GM21423 (cell line): ENCODE results near the gene BRINP2.

ENCODE experiments used
- ATAC-seq: cut with Tn5 transposase; IDR thresholded peaks from one replicate; pipeline ENCODE4 v1.9.1; 2021; ENCODE audit warnings: mild to moderate bottlenecking, moderate library complexity; ENCODE audit not compliant: unreplicated experiment

BRINP2 gene

DNA sequence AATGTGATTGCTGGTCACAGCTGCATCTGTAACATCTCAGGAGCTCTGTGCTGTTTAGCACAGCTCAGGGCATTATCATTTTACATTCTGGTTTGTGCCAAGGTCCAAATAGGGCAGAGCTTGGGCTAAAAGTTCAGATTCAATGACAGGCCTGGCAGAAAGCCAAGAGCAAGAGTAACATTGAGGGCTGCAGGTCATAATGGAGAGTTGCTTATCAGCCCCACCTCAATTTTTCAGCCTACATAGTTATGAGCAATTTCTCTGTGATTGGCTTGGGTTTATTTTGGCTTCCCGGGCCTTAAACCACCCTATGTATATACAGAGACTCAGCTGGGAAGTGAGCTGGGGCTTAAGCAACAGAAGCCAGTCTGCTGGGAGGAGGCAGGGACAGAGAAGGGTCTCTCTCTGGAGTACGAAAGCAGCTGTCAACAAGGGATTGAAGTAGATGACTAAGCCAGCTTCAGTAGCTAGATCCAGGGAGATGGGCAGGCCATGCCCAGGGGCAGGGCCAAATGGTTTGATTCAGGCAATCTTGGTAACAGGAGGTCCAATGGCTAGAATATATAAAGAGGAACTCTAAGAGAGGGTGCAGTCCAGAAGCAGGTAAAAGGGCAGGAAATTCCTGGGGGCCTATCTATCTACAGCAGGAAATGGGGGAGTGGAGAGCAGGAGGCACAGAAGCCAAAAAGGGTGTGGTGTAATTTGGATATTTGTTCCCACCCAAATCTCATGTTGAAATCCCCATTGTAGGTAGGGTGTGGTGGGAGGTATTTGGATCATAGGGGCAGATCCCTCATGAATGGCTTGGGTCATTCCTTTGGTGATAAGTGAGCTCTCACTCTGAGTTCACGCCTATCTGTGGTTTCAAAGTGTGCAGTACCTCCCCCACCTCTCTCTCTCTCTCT, 49.0 kb downstream of the BRINP2 start:
- ATAC-seq = no peak

DNA sequence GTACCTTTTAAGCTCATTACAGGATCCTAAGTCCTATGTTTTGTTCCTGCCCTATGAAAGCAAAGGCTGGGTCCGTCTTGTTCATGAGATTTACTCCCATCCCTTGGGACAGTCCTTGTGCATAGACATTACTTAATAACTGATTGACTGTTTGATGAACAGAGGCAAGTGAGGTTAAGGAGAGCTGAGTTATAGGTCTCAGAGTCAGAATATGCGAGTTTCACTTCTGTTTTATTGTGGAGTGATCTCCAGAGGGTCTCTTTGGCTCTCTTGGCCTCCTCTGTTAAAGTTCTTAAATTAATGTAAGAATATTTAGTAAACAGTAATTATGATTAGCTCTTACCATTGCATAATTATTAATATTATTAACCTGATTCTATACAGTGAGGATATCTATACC, 52.6 kb downstream of the BRINP2 start:
- ATAC-seq = no peak

DNA sequence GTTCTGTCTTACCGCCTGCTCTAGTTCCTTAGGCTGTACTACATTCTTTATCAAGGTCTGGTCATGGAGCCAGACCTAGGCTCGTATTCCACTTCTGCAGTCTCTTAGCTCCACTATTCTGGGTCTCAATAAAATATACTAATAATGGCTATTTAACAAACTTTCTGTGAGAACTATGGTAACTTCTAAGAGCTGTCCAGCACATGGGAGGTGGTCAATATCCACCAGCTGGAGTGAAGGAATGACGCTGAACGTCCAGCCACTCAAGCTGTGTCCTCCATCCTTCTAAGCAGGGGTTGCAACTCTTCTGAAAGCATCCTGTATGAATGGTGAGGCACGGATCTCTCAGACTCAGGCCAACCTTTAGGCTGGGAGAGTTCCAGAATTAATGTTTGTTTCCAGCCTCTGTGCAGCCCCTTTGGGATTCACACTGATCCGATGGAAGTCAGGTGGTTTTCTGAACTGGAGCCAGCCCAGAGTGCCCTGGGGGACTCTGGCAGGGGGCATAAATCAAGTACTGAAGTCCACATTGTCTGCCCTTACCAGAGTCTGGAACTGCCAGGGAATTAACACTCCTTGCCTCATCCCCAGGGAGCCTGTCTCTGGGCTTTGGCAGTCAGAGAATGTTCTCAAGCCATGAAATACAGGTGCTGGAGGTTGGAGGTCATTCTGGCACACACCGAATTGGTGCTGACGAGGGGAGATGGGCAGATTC, 57.4 kb downstream of the BRINP2 start:
- no peak for ATAC-seq

DNA sequence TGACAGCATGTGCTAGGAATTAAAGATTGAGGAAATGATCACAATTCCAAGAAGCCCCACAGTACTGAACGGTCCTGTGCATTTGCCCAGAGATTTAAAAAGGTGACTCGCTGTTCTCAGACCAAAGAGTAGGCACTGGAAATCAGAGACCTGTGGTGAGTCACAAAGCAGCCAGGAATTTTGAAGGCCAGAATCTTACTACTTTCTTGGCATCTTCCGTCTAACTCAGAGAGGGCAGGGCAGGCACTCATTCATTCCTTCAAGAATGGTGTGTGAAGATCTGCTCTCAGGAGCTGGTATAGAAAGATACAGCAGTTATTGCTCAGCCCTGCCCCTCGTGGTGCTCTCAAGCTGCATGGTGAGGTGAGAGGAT, 57.9 kb downstream of the BRINP2 start:
- ATAC-seq = no peak

DNA sequence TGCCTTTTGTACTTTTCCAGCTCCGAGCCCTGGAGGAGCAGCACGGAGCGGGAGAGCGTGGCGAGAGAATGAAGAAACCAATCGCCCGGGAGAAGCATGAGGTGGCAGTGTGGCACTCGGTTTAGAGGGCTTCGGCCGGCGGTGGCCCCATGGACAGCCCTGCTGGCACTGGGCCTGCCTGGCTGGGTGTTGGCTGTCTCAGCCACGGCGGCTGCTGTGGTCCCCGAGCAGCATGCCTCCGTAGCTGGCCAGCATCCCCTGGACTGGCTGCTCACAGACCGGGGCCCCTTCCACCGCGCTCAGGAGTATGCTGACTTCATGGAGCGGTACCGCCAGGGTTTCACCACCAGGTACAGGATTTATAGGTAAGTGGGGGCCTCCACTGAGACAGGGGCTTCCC, 59.0 kb downstream of the BRINP2 start:
- no peak for ATAC-seq

DNA sequence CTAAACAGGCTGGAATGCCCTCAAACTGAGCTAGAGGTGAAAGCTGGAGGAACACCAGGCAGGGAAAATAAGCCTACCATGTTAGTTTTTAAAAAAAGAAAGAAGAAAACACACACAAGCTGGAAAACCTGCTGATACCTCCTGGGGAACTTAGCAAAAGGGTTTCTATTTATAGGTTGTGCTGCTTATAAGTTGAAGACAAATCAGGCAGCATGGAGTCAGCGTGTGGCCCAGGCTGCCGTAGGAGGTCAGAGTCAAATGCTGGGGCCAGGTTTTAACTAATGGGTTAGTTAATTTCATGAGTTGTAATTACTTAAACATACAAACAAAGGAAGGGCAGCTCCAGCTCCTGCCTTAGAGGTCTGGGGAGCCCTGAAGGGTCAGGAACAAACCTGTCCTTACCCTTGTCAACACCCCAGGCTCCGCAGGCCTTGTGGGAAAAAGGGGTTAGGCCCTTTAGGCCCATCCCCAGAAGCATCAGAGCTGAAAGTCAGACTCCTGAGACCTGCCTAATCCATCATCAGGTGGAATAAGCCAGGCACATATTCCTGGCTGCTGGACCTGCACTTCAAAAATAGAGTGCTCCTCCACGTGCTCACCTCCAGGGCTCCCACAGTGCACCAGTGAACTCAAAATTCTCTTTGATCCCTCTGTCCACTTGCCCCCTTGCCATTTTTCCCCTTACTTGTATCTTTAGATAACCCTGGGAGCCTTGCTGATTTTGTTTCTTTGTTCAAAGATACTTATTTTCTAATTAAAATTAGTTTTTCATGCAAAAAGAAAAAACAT, 59.7 kb downstream of the BRINP2 start:
- no peak for ATAC-seq

DNA sequence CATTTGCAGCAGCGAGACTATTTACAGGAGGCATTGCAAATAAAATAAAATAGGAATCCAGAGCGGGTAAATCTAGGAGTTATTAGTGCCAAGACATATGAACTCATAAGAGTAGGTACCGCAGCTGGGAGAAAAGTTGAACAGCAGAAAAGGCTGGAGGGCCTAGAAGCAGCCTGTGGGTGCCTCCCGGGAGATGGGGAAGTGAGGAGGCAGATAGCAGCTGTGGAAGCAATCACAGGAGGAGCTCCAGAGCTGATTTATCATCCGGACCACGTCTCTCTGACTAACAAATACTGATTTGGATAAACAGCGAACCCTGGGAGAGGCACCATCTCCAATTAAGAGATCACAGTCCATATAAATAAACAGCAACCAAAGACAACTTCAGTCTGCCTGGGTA, 64.6 kb downstream of the BRINP2 start:
- no peak for ATAC-seq

DNA sequence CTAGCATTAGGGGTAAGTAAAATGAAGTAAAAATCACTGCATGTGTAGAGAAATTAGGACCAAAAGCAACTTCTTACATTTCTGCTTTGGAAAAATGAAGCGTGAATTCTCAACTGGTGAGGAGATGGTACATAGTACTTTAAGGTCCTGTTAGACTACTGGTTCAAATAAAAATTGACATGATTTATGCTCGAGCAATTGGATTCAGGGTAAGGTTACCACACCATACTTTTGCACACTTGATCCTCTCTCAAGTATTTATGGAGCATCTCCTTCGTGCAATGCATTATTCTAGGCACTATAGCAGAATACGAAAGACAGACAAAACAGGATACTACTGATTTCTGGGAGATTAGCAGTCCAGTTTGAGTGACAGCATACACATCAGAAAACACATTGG, 66.2 kb downstream of the BRINP2 start:
- ATAC-seq = no peak

DNA sequence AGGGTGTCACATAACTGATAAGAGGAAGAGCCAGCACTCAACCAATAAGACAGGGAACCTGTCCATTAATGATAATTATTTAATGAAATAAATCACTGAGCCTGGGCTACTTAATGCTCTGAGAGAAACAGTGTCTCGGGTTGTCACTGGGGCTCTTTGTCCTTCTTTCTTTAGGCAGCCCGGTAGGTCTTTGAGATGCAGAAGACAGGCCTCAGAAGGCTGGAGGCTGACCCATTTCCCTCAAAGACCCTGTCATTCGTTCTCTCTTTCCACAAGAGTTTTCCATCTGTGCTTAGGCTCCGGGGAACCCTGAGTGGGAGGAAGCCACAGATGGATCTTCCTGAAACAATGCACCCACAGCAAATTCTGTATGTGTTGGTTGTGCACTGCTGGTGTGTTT, 68.2 kb downstream of the BRINP2 start:
- no peak for ATAC-seq

DNA sequence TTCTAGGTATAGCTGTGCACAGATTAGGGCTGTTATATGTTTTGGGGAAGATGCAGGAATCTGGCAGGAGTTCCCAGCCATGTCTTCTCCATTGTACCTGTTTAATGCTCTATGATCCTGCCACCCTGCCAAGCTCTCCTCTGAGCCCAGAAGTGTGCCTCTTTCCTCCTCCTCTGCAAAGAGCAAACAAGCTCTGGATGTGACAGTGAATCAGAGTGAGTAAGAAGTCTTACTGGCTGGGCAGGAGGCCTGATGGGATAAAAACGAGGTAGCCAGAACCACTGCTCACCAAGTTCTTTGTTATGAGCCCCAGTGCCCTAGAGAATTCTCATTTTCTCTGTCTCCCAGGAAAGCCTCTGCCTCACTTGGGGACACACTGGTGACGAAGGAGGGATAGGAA, 69.0 kb downstream of the BRINP2 start:
- no peak for ATAC-seq

DNA sequence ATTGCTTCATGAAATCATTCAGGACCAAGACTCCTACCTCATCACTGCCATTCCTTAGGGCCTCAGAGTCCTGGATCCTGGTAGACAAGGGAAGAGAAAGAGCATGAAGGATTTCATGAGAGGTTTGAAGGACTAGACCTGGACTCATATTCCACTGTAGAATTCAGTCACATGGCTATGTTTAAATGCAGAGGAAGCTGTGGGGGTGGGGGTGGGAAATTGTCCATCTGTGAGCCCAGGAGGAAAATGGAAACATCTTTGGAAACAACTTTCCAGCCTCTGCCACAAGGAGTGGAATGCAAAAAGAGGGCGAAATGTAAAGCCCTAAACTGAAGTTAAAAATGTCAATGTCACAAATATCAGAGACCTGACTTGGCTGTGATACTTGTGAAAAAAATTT, 73.0 kb downstream of the BRINP2 start:
- ATAC-seq = no peak

DNA sequence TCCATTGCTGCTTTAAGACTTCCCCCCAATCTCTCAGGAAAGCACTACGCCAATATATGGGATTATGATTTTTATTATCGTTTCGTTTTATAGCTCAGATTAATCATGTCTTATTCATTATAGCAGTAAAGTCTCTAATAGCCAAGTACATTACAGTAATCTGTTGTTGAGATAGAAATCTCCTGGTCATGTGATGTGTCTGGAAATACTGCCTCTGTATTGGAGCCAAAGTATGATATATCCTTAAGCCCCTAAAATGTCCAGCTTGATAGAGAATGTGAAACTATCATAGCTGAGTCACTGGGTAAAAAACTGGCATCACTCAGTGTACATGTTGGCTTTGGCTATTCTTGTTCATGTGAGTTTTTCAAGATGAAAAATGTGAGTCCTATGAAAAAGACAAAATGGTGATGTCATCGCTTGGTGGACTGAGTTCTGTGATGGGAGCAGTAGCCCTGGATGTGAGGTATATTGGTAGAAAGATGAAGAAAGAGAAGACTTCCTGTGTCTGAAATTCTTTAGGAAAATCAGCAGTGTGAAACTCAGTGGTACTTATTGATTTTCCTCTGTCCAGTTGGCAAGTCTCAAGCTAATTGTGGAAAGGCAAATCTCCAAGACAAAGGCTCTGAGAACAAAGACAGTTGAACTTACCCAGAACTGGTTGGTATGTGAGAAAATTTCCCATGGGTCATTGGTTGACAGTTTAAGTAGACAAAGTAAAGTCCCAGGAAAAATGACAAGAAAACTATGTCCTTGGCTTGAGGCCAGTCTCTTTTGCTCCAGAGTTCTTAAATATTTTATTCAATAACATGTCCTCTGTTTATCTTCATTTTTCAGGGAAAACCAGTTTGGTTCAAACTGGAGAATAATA, 76.2 kb downstream of the BRINP2 start:
- ATAC-seq = no peak

DNA sequence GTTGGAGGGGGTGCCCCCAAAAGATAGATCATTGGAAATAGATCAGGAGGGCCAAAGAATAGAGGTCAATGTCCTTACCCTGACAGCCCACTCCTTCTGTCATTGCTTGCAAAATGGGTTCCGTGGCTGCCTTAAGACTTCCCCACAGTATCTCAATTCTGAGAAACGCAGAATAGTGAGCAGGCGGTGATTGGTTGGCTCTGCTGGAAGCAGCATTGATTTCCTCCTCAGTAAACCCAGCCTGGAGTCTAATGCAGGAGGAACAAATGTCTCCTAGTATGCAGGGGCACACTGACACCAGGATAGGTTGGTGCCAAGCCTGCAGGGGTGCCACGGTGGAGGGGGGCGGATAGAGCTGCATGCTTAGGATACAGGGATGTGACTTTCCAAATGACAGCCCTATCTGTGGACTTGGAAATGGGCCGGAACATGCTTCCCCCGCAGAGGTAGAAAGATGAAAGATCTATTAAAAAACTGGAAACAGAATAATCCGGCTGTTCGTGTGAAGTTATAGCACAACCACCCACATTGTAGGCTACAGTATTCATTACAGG, 76.9 kb downstream of the BRINP2 start:
- ATAC-seq = no peak

DNA sequence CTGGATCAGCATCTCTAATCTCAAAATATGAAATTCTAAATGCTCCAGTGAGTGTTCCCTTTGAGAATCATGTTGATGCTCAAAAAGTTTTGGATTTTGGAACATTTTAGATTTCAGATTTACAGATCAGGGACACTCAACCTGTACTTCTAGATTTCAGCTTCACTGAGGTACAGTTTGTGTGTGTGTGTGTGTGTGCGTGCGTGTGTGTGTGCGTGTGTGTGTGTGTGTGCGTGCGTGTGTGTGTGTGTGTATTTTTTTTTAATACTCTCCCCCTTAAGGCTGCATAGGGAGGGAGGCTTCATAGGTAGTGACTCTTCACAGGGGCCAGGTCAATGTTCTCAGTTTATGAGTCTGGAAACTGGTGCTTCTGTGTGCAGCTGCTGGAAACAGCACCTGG, 77.5 kb downstream of the BRINP2 start:
- ATAC-seq = no peak

DNA sequence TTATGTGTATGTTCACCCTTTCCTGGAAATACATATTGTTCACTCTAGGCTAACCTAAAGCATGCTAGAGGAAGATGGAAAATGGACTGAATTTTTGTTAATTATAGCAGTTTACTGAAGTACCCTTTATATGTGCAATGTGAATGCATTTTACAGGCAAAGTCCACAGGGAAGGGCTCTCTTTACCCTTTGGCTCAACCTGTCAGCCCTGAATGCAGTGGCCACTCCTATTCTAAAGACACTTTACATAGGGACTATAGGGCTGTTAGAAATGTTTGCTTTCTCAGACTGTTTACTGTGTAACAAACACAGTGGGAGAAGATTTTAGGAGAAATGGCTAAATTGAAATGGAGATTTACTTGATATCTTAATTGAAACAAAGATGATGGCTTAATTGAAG, 78.5 kb downstream of the BRINP2 start:
- ATAC-seq = no peak

DNA sequence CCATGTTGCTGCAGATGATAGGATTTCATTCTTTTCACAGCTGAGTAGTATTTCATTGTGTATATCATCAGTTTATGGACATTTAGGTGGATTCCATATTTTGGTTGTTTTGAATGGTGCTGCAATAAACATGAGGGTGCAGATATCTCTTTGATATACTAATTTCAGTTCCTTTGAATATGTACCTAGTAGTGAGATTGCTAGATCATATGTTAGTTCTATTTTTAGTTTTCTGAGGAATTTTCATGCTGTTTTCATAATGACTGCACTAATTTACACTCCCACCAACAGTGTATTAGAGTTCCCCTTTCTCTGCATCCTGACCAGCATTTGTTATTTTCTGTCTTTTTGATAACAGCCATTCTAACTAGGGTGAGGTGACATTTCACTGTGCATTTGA, 82.1 kb downstream of the BRINP2 start:
- ATAC-seq = no peak

DNA sequence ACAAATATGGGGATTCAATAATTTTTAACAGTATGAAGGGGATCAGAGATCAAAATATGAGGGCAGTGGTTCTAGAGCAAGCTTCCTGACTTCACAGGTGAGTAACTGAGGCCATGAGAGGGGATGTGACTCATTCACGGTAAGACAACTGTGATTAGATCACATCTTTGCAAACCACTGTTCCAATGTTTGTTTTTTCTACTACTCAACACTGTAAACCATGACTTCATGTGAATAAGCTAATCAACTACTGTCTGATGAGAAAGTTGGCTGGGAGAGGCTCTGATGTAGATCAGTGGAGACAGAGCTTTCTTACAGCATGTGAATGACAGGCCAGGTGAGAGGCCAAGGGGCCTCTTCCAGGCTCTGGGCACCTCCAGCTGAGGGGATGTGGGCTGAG, 84.7 kb downstream of the BRINP2 start:
- no peak for ATAC-seq

DNA sequence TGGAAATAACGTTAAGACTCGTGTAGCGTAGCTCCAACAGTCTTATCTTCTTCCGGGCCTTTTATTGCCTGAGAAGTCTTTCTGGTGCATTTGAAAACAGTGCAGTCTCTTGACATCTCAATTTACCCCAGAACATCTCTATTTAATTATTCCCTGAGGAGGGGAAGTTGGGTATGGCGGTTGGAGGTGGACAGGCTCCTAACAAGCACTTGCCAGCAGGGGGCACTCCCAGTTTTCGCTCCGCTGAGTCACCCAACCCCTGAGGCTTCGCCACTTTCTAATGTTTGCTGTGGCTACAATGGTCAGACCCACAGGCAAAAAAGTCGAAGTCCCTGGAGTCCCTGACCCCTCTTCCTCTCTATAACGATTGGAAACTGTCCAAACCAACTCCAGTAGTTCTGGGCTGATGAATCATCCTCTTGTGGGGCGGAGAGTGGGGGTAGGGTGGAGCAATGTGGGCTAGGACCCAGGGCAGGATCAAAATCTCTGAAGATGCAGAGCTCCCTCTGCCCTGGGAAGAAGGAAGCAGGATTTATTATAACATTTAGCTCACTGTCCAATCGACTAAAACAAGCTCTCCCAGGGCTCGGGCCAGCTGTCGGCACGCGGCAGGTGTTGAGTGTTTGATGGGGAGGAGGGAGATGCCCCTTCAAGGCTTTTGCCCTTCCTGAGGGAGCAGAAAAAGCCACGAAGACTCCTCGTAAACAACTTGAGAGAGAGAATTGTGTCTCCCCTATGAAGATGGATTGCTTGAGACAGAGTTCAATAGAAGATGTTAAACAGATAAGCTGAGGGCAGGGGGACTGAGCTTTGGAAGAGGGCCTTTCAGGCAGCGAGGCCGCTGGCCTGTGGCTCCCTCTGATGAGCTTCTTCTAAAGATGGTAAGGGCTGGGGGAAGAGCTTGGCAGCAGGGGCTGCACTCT, 85.7 kb downstream of the BRINP2 start:
- ATAC-seq = peak; percentile 51

DNA sequence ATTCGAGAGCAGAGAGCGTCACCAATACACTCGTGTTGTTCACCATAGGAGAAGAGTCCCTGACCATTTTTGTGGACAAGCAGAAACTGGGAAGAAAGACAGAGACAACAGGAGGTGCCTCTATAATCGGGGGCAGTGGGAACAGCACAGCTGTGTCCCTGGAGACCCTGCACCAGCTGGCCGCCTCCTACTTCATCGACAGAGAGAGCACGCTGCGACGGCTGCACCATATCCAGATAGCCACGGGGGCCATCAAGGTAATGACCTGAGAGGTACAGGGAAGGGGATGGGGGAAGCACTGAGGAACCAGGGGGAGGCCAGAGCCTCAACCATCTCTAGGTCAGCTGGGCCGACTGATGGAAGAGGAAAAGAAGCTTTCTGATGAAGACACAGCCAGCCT, 86.4 kb downstream of the BRINP2 start:
- no peak for ATAC-seq
